ENCODE data around the gene TMEM42.

TMEM42 gene

DNA sequence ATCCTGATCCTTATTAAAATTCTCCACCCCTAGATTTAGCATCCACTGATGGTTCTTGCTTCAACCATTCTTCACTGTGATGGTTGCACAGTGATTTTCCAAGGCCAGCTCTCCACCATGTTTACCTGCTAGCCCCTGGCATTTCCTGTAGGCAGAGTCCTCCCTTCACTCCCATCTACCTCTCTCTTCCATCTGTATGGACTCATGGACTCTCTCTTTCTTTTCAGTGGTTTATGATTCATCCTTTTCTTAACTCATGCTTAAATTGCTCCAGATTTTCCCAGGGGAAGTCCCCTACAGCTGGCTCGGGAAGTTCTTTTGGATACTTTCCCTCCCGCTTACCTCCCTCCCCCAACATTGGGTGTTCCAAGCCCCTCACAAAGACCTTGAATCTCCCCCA is 31.4 kb downstream of the TMEM42 start:
- TF ChIP-seq, protein P1, sequence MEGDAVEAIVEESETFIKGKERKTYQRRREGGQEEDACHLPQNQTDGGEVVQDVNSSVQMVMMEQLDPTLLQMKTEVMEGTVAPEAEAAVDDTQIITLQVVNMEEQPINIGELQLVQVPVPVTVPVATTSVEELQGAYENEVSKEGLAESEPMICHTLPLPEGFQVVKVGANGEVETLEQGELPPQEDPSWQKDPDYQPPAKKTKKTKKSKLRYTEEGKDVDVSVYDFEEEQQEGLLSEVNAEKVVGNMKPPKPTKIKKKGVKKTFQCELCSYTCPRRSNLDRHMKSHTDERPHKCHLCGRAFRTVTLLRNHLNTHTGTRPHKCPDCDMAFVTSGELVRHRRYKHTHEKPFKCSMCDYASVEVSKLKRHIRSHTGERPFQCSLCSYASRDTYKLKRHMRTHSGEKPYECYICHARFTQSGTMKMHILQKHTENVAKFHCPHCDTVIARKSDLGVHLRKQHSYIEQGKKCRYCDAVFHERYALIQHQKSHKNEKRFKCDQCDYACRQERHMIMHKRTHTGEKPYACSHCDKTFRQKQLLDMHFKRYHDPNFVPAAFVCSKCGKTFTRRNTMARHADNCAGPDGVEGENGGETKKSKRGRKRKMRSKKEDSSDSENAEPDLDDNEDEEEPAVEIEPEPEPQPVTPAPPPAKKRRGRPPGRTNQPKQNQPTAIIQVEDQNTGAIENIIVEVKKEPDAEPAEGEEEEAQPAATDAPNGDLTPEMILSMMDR (IDR thresholded peaks at IDR 0.05) = no peak

DNA sequence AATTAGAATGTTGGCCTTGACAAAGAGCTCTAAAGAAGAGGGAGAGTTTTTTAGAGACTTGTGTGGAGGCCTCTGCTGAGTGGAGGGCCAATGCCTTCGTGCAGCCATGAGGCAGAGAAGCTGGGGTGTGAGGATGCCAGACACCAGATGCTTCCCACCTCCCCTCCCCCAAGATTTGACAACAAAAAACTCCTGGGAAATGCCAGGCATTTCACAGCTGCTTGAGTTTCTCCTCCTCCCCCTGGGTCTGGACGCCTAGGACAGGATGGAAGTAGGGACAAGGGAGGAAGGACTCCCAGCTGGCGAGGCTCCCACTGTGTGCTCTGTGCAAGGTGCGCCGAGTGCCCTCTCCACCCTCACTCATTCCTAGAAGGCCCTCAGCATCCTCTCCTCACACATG is 32.8 kb downstream of the TMEM42 start:
- TF ChIP-seq, protein P1 (IDR thresholded peaks at IDR 0.05) = no peak

DNA sequence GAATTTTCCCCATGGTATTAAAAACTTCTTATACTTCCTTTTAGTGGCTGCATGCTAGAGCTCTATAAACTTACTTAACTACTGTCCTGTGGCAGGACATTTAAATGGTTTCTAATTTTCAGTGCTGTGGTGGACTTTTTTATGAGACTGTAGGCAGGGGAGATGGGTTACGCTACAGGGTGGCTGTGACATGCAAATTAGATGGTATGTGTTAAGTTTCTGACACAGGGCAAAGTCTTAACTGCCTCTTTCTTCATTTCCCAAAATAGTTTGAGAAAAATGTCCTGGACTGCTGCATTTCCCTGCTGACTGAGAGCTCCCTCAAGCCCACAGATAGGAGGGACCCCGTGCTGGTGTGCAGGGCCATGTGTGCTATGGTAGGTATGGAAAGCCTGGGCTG is 34.7 kb downstream of the TMEM42 start:
- TF ChIP-seq, protein P1 (IDR thresholded peaks at IDR 0.05) = no peak

DNA sequence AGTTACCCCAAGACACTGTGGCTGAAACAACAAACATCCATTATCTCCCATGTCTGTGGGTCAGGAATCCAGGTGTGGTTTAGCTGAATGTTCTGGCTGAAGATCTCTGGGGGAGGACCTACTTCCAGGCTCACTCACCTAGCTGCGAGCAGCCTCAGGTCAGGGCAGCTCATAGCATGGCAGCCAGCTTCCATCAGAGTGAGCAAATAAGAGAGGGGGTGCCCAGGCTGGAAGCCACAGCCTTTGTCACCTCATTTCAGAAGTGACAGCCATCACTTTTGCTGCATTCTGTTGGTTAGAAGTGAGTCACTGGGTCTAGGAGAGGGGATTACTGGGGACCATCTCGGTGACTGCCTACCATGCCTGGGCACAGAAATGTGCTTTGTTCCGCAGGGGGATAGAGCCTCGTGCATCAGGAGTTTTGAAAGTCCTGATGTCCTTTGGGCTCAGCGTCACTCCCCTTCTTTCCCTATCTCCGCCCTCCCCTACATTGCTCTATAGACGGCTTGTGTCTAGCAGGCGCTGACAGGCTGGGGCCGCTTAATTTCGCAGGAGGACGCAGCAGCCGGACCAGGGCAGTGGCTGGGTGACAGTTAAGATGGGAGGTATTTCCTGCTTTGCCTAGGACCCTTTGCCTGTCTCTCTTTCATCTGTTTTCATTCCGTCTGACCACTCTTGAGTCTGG is 38.1 kb downstream of the TMEM42 start:
- TF ChIP-seq, protein P1 (IDR thresholded peaks at IDR 0.05) = no peak

DNA sequence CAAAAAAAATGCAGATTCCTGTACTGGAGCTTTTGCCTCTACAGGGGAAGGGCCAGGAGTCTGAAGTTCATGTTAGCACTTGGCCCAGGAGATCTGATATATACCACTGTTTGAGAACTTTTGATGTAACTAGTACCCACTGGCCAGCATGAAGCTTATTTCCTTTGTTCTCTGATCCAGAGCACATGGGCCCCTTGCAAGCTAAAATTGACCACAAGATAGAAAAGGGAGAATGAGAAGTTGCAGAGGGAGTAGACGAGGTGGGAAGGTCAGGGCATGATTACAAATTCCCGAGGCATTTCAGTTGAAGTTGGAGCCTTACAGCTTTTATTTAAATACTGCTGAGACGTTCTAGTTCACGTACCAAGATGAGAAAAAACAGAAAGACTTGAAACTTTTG is 40.9 kb downstream of the TMEM42 start:
- TF ChIP-seq, protein P1 (IDR thresholded peaks at IDR 0.05) = no peak

DNA sequence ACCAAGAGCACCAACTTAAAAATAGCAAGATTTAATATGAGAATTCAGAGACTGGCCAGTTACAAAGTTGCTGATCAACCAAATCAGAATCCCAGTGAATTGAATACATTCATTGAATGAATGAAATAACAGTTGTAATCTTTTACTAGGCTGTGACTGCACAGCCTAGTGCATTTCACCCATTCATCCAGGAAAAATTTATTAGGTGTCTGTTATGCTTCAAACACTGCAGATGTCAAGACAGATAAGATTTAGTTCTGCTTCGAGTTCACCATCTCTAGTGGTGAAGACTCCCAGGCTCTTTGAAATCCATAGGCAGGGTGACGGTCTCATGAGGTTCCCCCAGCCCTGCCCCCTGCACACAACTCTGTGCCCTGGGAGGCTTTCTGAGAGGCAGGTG is 41.6 kb downstream of the TMEM42 start:
- TF ChIP-seq, protein P1 (IDR thresholded peaks at IDR 0.05) = no peak

DNA sequence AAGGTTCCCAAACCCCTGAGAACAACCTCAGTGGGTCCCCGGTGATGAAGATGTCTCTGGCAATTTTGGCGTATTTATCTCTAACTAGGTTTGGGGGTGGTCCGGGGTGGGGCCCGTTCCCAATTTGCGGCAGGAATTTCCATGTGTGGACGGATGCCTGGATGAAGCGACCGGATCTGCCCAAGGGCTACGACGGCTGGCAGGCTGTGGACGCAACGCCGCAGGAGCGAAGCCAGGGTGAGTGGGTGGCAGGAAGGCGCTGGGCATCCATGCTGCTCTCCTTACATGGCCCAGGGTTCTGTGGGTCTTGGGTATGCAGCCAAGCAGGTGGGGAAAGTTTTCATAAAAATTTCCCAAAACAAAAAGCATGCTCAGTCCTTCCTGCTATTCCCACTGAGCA is 42.0 kb downstream of the TMEM42 start:
- TF ChIP-seq, protein P1 (IDR thresholded peaks at IDR 0.05) = no peak
